HEK293 (cell line): ENCODE data around the gene BBS9.

Source experiments
- GLI4 ChIP-seq: fragments of 450-650 bp; formaldehyde crosslinking; IDR thresholded peaks from 2 replicates; pipeline ENCODE4 v1.5.1; 2016; ENCODE audit warnings: missing biosample characterization, missing genetic modification characterization
- YY1 ChIP-seq: fragments of 450-650 bp; formaldehyde crosslinking; IDR thresholded peaks from 2 replicates; pipeline ENCODE4 v1.5.1; 2018; ENCODE audit warnings: missing biosample characterization, missing genetic modification characterization
- ZNF114 ChIP-seq: fragments of 450-650 bp; formaldehyde crosslinking; IDR thresholded peaks from 2 replicates; pipeline ENCODE4 v1.5.0; 2017; ENCODE audit warnings: missing biosample characterization, missing genetic modification characterization
- ZNF48 ChIP-seq: fragments of 450-650 bp; formaldehyde crosslinking; IDR thresholded peaks from 2 replicates; pipeline ENCODE4 v1.5.1; 2016; ENCODE audit warnings: missing biosample characterization, missing genetic modification characterization
- ZNF548 ChIP-seq: fragments of 450-650 bp; formaldehyde crosslinking; IDR thresholded peaks from 2 replicates; pipeline ENCODE4 v1.5.1; 2016; ENCODE audit warnings: missing biosample characterization, missing genetic modification characterization
- ZNF558 ChIP-seq: fragments of 450-650 bp; formaldehyde crosslinking; IDR thresholded peaks from 2 replicates; pipeline ENCODE4 v1.5.1; 2016; ENCODE audit warnings: missing biosample characterization, missing genetic modification characterization
- ZNF776 ChIP-seq: fragments of 450-650 bp; formaldehyde crosslinking; IDR thresholded peaks from 2 replicates; pipeline ENCODE4 v1.5.0; 2017; ENCODE audit warnings: missing biosample characterization, missing genetic modification characterization, borderline replicate concordance
- ZNF843 ChIP-seq: fragments of 450-650 bp; formaldehyde crosslinking; IDR thresholded peaks from 2 replicates; pipeline ENCODE4 v1.5.1; 2016; ENCODE audit warnings: missing biosample characterization, missing genetic modification characterization
- TF ChIP-seq, protein P1 (sequence below): fragments of 450-650 bp; formaldehyde crosslinking; IDR thresholded peaks from 2 replicates; pipeline ENCODE4 v1.5.1; 2016; ENCODE audit warnings: missing biosample characterization, missing genetic modification characterization
- TF ChIP-seq, protein P2 (sequence below): fragments of 450-650 bp; formaldehyde crosslinking; IDR thresholded peaks from 2 replicates; pipeline ENCODE4 v1.5.1; 2016; ENCODE audit warnings: missing biosample characterization, missing genetic modification characterization

DNA sequence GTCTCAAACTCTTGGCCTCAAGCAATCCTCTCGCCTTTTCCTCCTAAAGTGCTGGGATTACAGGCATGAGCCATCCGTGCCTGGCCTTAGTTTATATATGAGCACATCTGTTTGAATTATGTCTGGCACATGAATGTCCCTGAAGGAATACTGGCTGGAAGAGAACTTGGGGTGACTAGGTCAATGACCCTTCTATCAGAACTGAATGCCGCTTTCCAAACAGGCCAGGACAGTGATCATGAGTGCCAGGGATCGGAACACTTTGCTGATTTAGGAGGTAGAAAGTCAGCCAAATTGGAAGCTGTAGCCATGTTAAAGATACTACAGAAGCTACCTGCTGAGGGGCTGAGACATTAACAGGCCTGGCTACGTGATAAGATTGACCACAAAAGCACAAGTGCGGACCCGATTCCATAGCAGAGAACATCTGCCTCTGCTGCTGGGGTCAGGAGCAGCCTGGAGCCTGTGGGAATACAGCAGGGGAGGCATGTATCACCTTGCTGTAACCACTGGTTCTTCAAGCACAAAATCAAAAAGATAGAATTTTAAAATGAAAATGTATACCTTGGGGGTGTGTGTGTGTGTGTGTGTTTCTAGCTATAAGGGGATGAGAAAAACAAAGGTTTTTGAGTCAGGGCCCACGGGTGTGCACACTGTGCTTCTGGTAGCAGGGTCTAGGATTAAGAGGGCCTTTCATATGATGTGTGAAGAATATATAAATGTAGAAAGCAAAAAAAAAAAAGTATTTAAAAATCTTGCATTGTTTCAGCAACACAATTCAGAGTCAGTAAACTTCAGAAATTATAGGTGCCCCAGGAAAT lies 293.7 kb downstream of the BBS9 start:
- TF ChIP-seq, protein P1, sequence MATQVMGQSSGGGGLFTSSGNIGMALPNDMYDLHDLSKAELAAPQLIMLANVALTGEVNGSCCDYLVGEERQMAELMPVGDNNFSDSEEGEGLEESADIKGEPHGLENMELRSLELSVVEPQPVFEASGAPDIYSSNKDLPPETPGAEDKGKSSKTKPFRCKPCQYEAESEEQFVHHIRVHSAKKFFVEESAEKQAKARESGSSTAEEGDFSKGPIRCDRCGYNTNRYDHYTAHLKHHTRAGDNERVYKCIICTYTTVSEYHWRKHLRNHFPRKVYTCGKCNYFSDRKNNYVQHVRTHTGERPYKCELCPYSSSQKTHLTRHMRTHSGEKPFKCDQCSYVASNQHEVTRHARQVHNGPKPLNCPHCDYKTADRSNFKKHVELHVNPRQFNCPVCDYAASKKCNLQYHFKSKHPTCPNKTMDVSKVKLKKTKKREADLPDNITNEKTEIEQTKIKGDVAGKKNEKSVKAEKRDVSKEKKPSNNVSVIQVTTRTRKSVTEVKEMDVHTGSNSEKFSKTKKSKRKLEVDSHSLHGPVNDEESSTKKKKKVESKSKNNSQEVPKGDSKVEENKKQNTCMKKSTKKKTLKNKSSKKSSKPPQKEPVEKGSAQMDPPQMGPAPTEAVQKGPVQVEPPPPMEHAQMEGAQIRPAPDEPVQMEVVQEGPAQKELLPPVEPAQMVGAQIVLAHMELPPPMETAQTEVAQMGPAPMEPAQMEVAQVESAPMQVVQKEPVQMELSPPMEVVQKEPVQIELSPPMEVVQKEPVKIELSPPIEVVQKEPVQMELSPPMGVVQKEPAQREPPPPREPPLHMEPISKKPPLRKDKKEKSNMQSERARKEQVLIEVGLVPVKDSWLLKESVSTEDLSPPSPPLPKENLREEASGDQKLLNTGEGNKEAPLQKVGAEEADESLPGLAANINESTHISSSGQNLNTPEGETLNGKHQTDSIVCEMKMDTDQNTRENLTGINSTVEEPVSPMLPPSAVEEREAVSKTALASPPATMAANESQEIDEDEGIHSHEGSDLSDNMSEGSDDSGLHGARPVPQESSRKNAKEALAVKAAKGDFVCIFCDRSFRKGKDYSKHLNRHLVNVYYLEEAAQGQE (tag by site-specific recombination), result no peak
- TF ChIP-seq, protein P2, sequence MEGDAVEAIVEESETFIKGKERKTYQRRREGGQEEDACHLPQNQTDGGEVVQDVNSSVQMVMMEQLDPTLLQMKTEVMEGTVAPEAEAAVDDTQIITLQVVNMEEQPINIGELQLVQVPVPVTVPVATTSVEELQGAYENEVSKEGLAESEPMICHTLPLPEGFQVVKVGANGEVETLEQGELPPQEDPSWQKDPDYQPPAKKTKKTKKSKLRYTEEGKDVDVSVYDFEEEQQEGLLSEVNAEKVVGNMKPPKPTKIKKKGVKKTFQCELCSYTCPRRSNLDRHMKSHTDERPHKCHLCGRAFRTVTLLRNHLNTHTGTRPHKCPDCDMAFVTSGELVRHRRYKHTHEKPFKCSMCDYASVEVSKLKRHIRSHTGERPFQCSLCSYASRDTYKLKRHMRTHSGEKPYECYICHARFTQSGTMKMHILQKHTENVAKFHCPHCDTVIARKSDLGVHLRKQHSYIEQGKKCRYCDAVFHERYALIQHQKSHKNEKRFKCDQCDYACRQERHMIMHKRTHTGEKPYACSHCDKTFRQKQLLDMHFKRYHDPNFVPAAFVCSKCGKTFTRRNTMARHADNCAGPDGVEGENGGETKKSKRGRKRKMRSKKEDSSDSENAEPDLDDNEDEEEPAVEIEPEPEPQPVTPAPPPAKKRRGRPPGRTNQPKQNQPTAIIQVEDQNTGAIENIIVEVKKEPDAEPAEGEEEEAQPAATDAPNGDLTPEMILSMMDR (tag by site-specific recombination), result no peak
- no peak for TF ChIP-seq ZNF114 (tag by site-specific recombination)
- no peak for TF ChIP-seq ZNF48
- no peak for TF ChIP-seq GLI4 (tag by site-specific recombination)
- no peak for TF ChIP-seq YY1 (tag by site-specific recombination)
- no peak for TF ChIP-seq ZNF843
- no peak for TF ChIP-seq ZNF548 (tag by site-specific recombination)
- TF ChIP-seq ZNF776 (tag by site-specific recombination), result no peak
- no peak for TF ChIP-seq ZNF558 (tag by site-specific recombination)
